GM18526 (cell line): ENCODE results near the gene CAMSAP1.

ENCODE experiments used
- POLR2A ChIP-seq: IDR thresholded peaks from 3 replicates; pipeline ENCODE4 v1.6.1; 2011; ENCODE audit not compliant: insufficient read length; ENCODE audit errors: extremely low read depth

Gene CAMSAP1

GRCh38 chr9:135883410-135884089 lies 23.8 kb downstream of the CAMSAP1 start:
- no peak for TF ChIP-seq POLR2A

- TF ChIP-seq POLR2A, result no peak
These were observed 25.3 kb downstream of the CAMSAP1 start for GRCh38 chr9:135882011-135882410.

- TF ChIP-seq POLR2A, result no peak
These were observed 26.9 kb downstream of the CAMSAP1 start for GRCh38 chr9:135880438-135880837.

GRCh38 chr9:135879619-135880018 lies 27.7 kb downstream of the CAMSAP1 start:
- TF ChIP-seq POLR2A, result no peak

GRCh38 chr9:135879237-135879601 lies 28.1 kb downstream of the CAMSAP1 start:
- TF ChIP-seq POLR2A, result no peak

- TF ChIP-seq POLR2A, result no peak
These were observed 28.7 kb downstream of the CAMSAP1 start for GRCh38 chr9:135878528-135879236.

GRCh38 chr9:135877791-135878527 lies 29.4 kb downstream of the CAMSAP1 start:
- no peak for TF ChIP-seq POLR2A

GRCh38 chr9:135876936-135877335 lies 30.4 kb downstream of the CAMSAP1 start:
- TF ChIP-seq POLR2A, result no peak

- TF ChIP-seq POLR2A, result no peak
These were observed 32.5 kb downstream of the CAMSAP1 start for GRCh38 chr9:135874859-135875258.

- TF ChIP-seq POLR2A, result no peak
These were observed 37.4 kb downstream of the CAMSAP1 start for GRCh38 chr9:135869909-135870308.

- no peak for TF ChIP-seq POLR2A
These were observed 41.8 kb downstream of the CAMSAP1 start for GRCh38 chr9:135865531-135865930.

- no peak for TF ChIP-seq POLR2A
These were observed 42.8 kb downstream of the CAMSAP1 start for GRCh38 chr9:135864447-135865049.

- no peak for TF ChIP-seq POLR2A
These were observed 44.5 kb downstream of the CAMSAP1 start for GRCh38 chr9:135862809-135863208.

- TF ChIP-seq POLR2A, result no peak
These were observed 48.7 kb downstream of the CAMSAP1 start for GRCh38 chr9:135858491-135859185.

- TF ChIP-seq POLR2A, result no peak
These were observed 49.5 kb downstream of the CAMSAP1 start for GRCh38 chr9:135857843-135858242.
